ENCODE results near the gene SLC9A7. TPM values are rescaled to one million over a fixed set of nuclear protein-coding genes. Genes with fewer than 3 reads are reported as not detected.

Gene SLC9A7
- total and polyA plus RNA-seq, 2 experiments from 2014 or later = 2.5 to 15.4 TPM

DNA sequence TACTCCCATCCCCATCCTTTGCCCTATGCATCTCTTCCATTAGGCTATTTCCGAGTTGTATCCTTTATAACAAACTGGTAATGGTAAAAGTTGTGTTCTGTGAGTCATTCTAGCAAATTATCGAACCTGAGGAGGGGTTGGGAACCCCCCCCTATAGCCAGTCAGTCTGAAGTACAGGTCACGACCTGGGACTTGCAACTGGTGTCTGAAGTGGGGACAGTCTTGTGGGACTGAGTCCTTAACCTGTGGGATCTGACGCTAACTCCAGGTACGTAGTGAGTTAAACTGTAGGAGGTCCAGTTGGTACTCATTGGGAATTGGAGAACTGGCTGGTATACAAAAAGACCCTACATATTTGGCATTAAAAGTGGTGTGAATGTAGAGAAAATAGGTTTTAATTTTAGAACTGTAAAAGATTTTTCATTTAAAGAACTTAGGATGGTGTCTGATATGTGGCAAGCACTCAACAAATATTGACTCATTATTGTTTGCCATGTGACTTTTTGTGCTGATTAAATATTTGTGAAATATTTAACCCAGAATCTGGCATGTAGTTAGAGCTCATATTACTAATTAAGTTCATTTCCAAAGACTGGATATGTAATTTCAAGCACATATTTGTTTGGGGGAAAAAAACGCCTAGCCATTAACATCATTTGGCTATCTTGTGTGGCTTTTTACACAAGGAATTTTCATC lies 134.7 kb downstream of the SLC9A7 start:
- peaks cover 3% of the 10 kb centered on the region; the same call in 1 of the 3 replicates for H3K9me3 Mint-ChIP-seq

More for the DNA sequence above, 134.7 kb downstream of the SLC9A7 start:
- H3K9me2 ChIP-seq (ENCODE audit: insufficient read depth) = no peaks in the 10 kb centered on the region
- no peaks in the 10 kb centered on the region for H3K36me3 ChIP-seq (ENCODE audit: insufficient read depth)
- H3K4me2 ChIP-seq = no peak overlapping the region
- no peak overlapping the region for H2AFZ ChIP-seq
- Mint-ChIP-seq H3K27ac (no peak overlapping the region), H3K36me3 (ENCODE audit: low read depth) (peaks cover 36% of the 10 kb centered on the region), H3K4me3 (no peak overlapping the region), H3K27me3 (ENCODE audit: insufficient read depth, low read depth, poor library complexity) (peaks cover 3% of the 10 kb centered on the region), H3K4me1 (peaks cover 37% of the 10 kb centered on the region)
- DNase-seq (ENCODE audit: low spot score) (no peak), ATAC-seq (no peak)
- no peaks in the 10 kb centered on the region for H3K27me3 ChIP-seq (ENCODE audit: insufficient read depth)
- H3K27ac ChIP-seq (ENCODE audit: low read depth) = no peak overlapping the region
- no peaks in the 10 kb centered on the region for H4K20me1 ChIP-seq (replicated peaks; ENCODE audit: insufficient read depth)
- H3K4me1 ChIP-seq (ENCODE audit: insufficient read depth) = peaks cover 22% of the 10 kb centered on the region
- no peaks in the 10 kb centered on the region for H3K79me2 ChIP-seq (replicated peaks; ENCODE audit: insufficient read depth)
- TF ChIP-seq EZH2phosphoT487 (IDR thresholded peaks at IDR 0.05; ENCODE audit: unreplicated experiment) (no peak), JUNB (IDR thresholded peaks at IDR 0.05; ENCODE audit: unreplicated experiment) (no peak), ZNF331 (CRISPR knock-in tag; IDR thresholded peaks at IDR 0.05; ENCODE audit: low read depth) (no peak), STAT1 (IDR thresholded peaks at IDR 0.05; ENCODE audit: unreplicated experiment) (no peak), EZH2 (IDR thresholded peaks at IDR 0.05; ENCODE audit: low read depth, unreplicated experiment) (no peak), CREB1 (CRISPR knock-in tag; IDR thresholded peaks at IDR 0.05; ENCODE audit: low read depth) (no peak), NANOG (IDR thresholded peaks at IDR 0.05; ENCODE audit: borderline replicate concordance) (no peak), POLR2AphosphoS5 (IDR thresholded peaks at IDR 0.05; ENCODE audit: low read depth) (no peak), ZNF114 (CRISPR knock-in tag; IDR thresholded peaks at IDR 0.05) (no peak)
- TF ChIP-seq, protein P1, sequence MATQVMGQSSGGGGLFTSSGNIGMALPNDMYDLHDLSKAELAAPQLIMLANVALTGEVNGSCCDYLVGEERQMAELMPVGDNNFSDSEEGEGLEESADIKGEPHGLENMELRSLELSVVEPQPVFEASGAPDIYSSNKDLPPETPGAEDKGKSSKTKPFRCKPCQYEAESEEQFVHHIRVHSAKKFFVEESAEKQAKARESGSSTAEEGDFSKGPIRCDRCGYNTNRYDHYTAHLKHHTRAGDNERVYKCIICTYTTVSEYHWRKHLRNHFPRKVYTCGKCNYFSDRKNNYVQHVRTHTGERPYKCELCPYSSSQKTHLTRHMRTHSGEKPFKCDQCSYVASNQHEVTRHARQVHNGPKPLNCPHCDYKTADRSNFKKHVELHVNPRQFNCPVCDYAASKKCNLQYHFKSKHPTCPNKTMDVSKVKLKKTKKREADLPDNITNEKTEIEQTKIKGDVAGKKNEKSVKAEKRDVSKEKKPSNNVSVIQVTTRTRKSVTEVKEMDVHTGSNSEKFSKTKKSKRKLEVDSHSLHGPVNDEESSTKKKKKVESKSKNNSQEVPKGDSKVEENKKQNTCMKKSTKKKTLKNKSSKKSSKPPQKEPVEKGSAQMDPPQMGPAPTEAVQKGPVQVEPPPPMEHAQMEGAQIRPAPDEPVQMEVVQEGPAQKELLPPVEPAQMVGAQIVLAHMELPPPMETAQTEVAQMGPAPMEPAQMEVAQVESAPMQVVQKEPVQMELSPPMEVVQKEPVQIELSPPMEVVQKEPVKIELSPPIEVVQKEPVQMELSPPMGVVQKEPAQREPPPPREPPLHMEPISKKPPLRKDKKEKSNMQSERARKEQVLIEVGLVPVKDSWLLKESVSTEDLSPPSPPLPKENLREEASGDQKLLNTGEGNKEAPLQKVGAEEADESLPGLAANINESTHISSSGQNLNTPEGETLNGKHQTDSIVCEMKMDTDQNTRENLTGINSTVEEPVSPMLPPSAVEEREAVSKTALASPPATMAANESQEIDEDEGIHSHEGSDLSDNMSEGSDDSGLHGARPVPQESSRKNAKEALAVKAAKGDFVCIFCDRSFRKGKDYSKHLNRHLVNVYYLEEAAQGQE (IDR thresholded peaks at IDR 0.05; ENCODE audit: unreplicated experiment) = no peak
- TF ChIP-seq, protein P2, sequence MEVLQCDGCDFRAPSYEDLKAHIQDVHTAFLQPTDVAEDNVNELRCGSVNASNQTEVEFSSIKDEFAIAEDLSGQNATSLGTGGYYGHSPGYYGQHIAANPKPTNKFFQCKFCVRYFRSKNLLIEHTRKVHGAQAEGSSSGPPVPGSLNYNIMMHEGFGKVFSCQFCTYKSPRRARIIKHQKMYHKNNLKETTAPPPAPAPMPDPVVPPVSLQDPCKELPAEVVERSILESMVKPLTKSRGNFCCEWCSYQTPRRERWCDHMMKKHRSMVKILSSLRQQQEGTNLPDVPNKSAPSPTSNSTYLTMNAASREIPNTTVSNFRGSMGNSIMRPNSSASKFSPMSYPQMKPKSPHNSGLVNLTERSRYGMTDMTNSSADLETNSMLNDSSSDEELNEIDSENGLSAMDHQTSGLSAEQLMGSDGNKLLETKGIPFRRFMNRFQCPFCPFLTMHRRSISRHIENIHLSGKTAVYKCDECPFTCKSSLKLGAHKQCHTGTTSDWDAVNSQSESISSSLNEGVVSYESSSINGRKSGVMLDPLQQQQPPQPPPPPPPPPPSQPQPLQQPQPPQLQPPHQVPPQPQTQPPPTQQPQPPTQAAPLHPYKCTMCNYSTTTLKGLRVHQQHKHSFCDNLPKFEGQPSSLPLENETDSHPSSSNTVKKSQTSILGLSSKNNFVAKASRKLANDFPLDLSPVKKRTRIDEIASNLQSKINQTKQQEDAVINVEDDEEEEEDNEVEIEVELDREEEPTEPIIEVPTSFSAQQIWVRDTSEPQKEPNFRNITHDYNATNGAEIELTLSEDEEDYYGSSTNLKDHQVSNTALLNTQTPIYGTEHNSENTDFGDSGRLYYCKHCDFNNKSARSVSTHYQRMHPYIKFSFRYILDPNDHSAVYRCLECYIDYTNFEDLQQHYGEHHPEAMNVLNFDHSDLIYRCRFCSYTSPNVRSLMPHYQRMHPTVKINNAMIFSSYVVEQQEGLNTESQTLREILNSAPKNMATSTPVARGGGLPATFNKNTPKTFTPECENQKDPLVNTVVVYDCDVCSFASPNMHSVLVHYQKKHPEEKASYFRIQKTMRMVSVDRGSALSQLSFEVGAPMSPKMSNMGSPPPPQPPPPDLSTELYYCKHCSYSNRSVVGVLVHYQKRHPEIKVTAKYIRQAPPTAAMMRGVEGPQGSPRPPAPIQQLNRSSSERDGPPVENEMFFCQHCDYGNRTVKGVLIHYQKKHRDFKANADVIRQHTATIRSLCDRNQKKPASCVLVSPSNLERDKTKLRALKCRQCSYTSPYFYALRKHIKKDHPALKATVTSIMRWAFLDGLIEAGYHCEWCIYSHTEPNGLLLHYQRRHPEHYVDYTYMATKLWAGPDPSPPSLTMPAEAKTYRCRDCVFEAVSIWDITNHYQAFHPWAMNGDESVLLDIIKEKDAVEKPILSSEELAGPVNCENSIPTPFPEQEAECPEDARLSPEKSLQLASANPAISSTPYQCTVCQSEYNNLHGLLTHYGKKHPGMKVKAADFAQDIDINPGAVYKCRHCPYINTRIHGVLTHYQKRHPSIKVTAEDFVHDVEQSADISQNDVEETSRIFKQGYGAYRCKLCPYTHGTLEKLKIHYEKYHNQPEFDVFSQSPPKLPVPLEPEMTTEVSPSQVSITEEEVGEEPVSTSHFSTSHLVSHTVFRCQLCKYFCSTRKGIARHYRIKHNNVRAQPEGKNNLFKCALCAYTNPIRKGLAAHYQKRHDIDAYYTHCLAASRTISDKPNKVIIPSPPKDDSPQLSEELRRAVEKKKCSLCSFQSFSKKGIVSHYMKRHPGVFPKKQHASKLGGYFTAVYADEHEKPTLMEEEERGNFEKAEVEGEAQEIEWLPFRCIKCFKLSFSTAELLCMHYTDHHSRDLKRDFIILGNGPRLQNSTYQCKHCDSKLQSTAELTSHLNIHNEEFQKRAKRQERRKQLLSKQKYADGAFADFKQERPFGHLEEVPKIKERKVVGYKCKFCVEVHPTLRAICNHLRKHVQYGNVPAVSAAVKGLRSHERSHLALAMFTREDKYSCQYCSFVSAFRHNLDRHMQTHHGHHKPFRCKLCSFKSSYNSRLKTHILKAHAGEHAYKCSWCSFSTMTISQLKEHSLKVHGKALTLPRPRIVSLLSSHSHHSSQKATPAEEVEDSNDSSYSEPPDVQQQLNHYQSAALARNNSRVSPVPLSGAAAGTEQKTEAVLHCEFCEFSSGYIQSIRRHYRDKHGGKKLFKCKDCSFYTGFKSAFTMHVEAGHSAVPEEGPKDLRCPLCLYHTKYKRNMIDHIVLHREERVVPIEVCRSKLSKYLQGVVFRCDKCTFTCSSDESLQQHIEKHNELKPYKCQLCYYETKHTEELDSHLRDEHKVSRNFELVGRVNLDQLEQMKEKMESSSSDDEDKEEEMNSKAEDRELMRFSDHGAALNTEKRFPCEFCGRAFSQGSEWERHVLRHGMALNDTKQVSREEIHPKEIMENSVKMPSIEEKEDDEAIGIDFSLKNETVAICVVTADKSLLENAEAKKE (CRISPR knock-in tag; IDR thresholded peaks at IDR 0.05) = no peak
- TF ChIP-seq, protein P3, sequence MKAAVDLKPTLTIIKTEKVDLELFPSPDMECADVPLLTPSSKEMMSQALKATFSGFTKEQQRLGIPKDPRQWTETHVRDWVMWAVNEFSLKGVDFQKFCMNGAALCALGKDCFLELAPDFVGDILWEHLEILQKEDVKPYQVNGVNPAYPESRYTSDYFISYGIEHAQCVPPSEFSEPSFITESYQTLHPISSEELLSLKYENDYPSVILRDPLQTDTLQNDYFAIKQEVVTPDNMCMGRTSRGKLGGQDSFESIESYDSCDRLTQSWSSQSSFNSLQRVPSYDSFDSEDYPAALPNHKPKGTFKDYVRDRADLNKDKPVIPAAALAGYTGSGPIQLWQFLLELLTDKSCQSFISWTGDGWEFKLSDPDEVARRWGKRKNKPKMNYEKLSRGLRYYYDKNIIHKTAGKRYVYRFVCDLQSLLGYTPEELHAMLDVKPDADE (IDR thresholded peaks at IDR 0.05) = no peak
- TF ChIP-seq, protein P4, sequence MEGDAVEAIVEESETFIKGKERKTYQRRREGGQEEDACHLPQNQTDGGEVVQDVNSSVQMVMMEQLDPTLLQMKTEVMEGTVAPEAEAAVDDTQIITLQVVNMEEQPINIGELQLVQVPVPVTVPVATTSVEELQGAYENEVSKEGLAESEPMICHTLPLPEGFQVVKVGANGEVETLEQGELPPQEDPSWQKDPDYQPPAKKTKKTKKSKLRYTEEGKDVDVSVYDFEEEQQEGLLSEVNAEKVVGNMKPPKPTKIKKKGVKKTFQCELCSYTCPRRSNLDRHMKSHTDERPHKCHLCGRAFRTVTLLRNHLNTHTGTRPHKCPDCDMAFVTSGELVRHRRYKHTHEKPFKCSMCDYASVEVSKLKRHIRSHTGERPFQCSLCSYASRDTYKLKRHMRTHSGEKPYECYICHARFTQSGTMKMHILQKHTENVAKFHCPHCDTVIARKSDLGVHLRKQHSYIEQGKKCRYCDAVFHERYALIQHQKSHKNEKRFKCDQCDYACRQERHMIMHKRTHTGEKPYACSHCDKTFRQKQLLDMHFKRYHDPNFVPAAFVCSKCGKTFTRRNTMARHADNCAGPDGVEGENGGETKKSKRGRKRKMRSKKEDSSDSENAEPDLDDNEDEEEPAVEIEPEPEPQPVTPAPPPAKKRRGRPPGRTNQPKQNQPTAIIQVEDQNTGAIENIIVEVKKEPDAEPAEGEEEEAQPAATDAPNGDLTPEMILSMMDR (conservative IDR thresholded peaks at IDR 0.05; ENCODE audit: low read depth in 2 of 2) = no peak
- no peak overlapping the region for H3K4me3 ChIP-seq
- no peaks in the 10 kb centered on the region for H3F3A ChIP-seq (replicated peaks; ENCODE audit: low read depth)

Data from GM23338 (cell line).